ENCODE data around the gene POLR2J2. TPM values are rescaled to one million over a fixed set of nuclear protein-coding genes. Genes with fewer than 3 reads are reported as not detected.
"Not testable (repeated sequence)": the region's sequence is repeated elsewhere in the genome, so short reads cannot be mapped to it uniquely, and the experiment has no call there.

Gene POLR2J2
- 1 to 10 TPM; 6.3 to 8.4 (median 7.6) TPM for total RNA-seq (2021; fragmentation: NEBNext Ultra II Directional; extraction: Animal tissue kit (Norgen Biotek cat#: 25700))
- long read RNA-seq, partial matches to known transcripts = 0 of 5 reads
- long read RNA-seq, other reads (novel, unspliced or antisense) = 1 of 5 reads

DNA sequence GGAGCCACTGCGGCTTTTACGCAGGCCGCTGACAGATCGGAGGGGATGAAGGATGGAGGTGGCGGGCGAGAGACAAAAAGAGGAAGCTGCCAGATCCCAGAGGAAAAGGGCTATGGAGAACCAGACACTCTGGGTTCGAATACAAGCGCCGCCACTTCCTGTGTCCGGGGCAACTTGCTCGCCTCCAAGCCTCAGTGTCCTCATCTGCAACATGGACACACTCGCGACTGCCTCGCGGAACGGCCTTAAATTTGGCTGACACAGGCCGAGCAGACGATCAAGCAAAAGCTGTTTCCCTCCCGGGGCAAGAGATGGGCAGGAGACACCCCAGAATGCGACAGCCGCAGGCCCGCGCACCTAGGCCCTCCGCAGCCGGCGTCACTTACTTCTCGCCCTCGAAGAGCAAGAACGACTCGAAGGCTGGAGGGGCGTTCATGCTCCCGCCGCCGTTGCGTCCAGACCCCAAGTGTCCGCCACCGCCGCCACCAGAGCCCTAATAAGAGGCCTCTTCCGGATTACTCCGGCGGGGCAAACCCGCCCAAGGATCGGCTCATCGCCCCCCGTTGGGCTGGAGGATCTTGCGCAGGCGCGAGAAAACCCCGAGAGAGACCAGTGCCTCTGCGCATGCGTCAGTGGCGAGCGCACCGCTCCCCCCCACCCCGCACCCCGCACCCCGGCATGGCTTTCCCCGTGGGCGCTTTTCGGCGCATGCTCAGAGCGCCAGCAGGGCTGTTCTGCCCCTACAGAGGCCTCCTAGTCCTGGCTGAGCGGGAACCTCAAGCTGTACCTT lies at the start of gene POLR2J2:
POLR2J2 (minus strand) TSS at position 498 of the 790 bp plus-strand sequence; CDS start at position 436, 62 bp downstream.
- H3K4me1 Mint-ChIP-seq (ENCODE audit: low read depth); H3K36me3 Mint-ChIP-seq (ENCODE audit: low read depth); H3K9me3 Mint-ChIP-seq; H3K27me3 Mint-ChIP-seq (ENCODE audit: insufficient read depth): not testable (repeated sequence)
- H3K4me3 Mint-ChIP-seq = peak within 1 kb of the TSS; percentile 78
- peak; percentile 58 for DNase-seq
- H3K27ac Mint-ChIP-seq = peak within 1 kb of the TSS; percentile 60

DNA sequence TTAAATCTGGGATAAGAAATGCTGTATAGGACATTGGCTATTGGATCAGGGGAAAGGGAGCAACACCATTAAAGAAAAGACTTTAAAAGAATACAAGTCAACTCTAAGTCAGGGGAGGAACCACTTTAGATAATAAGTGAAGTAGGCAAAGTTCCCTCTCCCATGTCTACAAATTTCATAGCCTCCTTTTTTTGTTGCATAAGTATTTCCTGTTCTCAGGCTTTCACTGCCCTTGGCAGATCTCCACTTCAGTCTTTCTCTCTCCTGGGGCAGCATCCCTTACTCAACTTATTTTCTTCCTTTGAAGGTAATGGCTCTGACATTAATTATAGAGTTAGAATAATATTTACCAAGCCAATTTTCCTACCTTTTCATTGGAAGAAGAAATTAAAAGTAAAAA lies 47.0 kb upstream of the POLR2J2 start:
- H3K27ac Mint-ChIP-seq; H3K4me3 Mint-ChIP-seq; H3K27me3 Mint-ChIP-seq (ENCODE audit: insufficient read depth); H3K36me3 Mint-ChIP-seq (ENCODE audit: low read depth); DNase-seq: not testable (repeated sequence)
- Mint-ChIP-seq H3K9me3 (peaks cover 17% of the 10 kb centered on the region), H3K4me1 (ENCODE audit: low read depth) (peaks cover 27% of the 10 kb centered on the region)

DNA sequence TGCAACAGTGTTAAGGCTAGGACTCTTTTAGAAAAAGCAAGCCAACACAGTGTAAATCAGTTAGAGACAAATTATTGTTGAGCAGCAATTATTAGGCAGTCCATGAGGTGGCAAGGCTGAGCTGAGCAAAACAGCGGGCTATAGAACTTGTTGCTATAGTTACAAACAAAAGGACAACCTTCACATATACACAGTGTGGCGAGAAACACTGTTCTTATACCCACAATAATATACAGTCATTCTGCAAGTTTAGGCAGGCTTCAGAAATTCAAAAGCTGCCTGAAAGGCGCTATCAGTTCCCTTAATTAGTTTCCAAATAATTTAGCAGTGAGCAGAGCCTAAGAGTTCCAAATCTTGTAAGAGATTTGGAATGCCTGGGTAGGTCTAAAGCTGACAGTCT lies 44.3 kb upstream of the POLR2J2 start:
- H3K4me1 Mint-ChIP-seq (ENCODE audit: low read depth) = peaks cover 36% of the 10 kb centered on the region
- not testable (repeated sequence) for H3K27me3 Mint-ChIP-seq (ENCODE audit: insufficient read depth); H3K27ac Mint-ChIP-seq; H3K36me3 Mint-ChIP-seq (ENCODE audit: low read depth); H3K9me3 Mint-ChIP-seq; H3K4me3 Mint-ChIP-seq
- DNase-seq = peak; percentile 4

DNA sequence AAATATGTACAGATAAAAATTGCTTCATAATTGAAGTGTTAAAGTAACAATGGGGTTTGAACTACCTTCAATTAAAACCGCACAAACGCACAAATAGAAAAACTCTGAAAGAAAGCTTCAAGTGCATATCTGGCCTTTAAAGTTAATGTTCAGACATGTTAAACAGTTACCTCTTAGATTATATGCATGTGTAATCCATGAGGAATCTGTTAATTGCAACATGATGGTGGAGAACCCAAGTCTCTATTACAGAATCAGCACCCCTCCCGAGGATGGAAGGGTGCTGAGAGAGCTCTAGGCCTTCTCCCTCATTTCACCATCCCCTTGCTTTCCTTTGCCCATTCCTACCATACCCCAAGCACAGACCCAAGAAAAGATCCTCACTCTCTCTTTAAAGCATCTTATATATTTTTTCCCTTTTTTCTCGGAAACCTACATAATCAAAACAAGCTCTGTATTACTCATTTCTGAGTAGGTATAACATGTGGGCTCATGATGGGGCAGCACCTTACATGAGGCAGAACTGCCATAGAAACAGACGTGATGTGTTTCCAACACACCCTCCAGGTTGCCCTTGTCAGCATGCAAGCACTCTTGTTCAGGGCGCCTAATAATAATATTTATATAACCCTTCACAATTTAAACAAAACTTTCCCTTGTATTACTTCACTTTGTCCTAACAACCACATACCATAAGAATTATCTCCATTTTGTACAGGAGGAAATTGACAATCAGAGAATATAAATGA lies 43.5 kb upstream of the POLR2J2 start:
- not testable (repeated sequence) for H3K9me3 Mint-ChIP-seq; H3K36me3 Mint-ChIP-seq (ENCODE audit: low read depth); DNase-seq; H3K4me3 Mint-ChIP-seq; H3K27ac Mint-ChIP-seq; H3K27me3 Mint-ChIP-seq (ENCODE audit: insufficient read depth)
- peaks cover 36% of the 10 kb centered on the region for H3K4me1 Mint-ChIP-seq (ENCODE audit: low read depth)

DNA sequence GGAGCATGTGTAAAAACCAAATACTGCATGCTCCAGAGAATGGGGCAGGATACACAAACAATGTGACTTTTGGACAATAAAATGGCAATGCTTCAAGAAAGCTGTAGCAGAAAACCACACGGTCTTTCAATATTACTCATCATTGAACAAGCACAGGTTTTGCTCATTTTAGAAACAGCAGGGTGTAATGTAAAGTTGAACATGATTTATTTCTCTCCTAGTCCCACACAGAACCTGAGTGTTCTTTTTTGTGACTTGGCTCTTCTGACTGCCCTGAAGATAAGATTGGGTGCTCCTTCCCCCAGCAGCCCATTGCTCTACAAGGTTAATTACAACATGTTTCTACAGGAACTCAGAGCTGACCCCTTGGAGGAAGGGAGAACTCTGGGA lies 42.2 kb upstream of the POLR2J2 start:
- H3K9me3 Mint-ChIP-seq; H3K27ac Mint-ChIP-seq; DNase-seq; H3K36me3 Mint-ChIP-seq (ENCODE audit: low read depth); H3K27me3 Mint-ChIP-seq (ENCODE audit: insufficient read depth); H3K4me3 Mint-ChIP-seq: not testable (repeated sequence)
- H3K4me1 Mint-ChIP-seq (ENCODE audit: low read depth) = peaks cover 36% of the 10 kb centered on the region

DNA sequence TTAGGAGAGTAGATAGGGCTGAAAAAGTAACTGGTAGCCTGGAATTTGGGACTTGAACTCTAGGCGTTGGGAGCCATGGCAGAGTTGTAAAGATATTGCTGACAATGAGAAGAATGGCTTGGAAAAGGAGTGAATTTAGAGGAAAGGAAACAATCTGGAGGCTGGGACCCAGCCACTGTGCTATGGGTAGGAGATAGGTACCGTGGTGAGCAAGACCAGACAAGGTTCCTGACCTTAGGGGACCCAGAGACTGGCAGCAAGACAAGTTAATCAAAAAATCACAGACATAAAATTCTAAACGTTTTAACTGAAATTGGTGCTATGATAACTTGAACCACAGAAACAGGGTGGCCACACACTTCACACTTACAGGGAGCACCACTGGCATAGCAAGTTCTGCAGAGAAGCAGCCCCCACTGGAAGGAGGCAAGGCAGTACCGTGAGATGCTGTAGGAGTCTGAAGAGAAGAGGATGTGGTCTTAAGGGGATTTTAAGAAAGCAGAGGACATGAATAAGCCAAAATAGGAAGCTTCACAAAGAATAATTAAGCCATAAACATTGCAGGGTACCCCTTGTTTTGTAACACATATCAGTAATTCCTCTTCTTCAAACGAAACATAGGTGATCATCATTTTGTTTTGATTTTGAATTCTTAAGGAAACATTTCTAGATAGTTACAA lies 41.7 kb upstream of the POLR2J2 start:
- not testable (repeated sequence) for H3K36me3 Mint-ChIP-seq (ENCODE audit: low read depth); H3K27ac Mint-ChIP-seq; H3K9me3 Mint-ChIP-seq; H3K27me3 Mint-ChIP-seq (ENCODE audit: insufficient read depth); DNase-seq
- peak overlapping the region; percentile 31 for H3K4me3 Mint-ChIP-seq
- peaks cover 31% of the 10 kb centered on the region for H3K4me1 Mint-ChIP-seq (ENCODE audit: low read depth)

DNA sequence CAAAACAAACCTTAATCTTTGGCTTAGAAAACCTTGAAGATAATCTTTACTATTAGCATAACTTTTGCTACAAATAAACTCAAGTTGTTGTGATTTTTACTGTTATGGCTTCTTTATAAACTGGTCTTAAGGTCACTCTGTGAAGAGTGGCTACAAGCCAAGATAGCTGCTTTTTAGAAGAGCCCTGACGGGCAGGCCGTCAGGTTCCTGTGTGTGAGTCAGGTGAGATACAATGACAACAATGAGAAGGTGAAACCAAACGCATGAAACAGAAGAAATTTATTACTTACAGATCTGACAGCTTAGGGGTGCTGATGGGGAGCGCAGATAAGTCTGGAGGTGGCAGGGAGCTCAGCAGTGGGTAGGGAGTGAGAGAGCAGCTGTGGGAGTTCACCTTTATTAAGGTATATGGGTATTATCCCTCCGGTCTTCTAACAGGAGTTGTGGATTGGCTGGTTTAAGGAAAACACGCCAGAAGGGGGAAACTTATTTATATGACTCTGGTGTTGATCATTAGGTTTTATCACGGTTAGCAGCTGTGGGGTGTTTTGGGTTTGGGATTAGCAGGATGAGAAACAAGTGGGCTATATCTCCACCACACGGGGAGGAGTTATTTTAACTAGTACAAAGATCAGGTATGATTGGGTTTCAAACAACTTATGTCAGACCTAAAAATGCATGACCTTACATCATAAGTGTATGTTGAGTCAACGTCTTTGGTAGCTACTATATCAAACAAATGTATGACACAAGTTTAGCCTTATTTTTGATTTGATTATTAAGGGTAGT lies 27.7 kb upstream of the POLR2J2 start:
- H3K4me3 Mint-ChIP-seq; H3K27me3 Mint-ChIP-seq (ENCODE audit: insufficient read depth); H3K4me1 Mint-ChIP-seq (ENCODE audit: low read depth); H3K27ac Mint-ChIP-seq; H3K36me3 Mint-ChIP-seq (ENCODE audit: low read depth); H3K9me3 Mint-ChIP-seq; DNase-seq: not testable (repeated sequence)

DNA sequence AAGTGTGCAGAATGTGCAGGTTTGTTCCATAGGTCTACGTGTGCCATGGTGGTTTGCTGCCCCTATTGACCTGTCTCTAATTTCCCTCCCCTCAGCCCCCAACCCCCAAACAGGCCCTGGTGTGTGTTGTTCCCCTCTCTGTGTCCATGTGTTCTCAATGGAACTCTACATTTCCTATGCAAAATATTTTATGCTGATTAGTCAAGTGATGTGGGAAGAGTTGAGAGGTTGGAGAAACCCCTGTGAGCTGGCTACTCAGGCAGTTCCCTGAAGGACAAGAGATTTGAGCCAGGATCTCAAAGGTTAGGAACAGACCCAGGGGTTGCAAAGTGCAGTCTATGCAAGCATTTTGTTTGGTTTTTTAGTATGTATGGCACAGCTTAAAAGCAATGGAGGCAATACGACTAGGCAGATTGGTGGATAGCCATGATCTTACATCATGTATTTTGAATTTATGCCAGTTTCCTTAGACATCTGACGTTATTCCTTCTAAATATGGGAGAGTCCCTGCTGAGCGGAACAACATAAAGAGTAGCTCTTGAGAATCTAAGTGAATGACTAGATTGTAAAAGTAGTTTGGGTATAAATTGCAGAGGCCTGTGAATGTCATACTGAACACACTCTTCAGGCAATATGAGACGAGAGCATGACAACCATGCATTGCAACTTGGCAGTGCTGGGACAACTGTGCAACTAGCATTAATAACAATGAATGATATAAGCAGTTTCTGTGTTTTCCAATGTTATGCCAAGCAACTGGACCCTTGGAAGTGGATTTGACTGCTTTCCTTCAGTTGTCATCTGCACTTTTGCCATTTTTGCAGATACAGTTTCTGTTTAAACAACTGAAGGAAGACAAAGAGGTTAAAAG lies 26.4 kb upstream of the POLR2J2 start:
- DNase-seq; H3K27ac Mint-ChIP-seq; H3K36me3 Mint-ChIP-seq (ENCODE audit: low read depth); H3K9me3 Mint-ChIP-seq; H3K4me3 Mint-ChIP-seq; H3K4me1 Mint-ChIP-seq (ENCODE audit: low read depth); H3K27me3 Mint-ChIP-seq (ENCODE audit: insufficient read depth): not testable (repeated sequence)

DNA sequence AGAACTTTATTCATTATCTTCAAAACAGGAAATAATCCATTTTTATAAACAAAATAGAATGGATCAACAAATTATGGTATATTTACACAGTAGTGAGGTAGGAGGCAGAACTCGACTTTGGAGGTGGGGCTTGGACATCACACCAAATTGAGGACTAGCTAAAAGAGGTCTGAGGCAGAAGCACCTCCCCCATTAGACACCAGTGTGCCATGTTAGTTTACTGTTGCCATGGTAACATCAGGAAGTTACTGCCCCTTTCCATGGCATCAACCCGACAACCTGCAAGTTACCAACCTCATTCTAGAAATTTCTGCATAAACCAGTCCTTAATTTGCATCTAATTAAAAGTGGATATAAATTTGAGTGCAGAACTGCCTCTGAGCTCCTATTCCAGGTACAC lies 24.5 kb upstream of the POLR2J2 start:
- H3K4me3 Mint-ChIP-seq; H3K4me1 Mint-ChIP-seq (ENCODE audit: low read depth); H3K27me3 Mint-ChIP-seq (ENCODE audit: insufficient read depth); DNase-seq; H3K27ac Mint-ChIP-seq; H3K9me3 Mint-ChIP-seq; H3K36me3 Mint-ChIP-seq (ENCODE audit: low read depth): not testable (repeated sequence)

DNA sequence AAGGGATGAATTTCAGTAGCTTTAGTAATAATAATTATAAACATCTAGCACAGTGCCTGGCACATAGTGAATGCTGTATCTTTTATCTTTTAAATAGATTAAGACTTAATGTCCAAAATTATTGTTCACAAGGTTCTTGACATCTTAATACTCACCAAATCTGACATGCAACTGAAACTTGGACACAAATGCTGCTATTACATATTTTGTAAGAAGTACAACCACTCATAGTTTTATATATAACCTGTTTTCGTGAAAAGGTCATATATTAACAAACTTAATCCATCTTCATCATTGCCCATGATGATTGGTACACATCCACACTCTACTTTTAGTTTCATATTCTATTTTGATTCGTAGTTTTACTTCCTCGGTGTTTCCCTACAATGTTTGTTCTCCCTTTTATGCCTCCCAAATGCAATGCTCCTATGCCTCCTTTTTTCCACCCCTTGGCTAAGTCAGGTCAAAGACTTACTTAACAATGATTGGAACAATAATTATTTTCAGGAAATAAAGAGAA lies 23.6 kb upstream of the POLR2J2 start:
- not testable (repeated sequence) for H3K27me3 Mint-ChIP-seq (ENCODE audit: insufficient read depth); H3K4me3 Mint-ChIP-seq; H3K36me3 Mint-ChIP-seq (ENCODE audit: low read depth); DNase-seq; H3K27ac Mint-ChIP-seq; H3K9me3 Mint-ChIP-seq; H3K4me1 Mint-ChIP-seq (ENCODE audit: low read depth)

DNA sequence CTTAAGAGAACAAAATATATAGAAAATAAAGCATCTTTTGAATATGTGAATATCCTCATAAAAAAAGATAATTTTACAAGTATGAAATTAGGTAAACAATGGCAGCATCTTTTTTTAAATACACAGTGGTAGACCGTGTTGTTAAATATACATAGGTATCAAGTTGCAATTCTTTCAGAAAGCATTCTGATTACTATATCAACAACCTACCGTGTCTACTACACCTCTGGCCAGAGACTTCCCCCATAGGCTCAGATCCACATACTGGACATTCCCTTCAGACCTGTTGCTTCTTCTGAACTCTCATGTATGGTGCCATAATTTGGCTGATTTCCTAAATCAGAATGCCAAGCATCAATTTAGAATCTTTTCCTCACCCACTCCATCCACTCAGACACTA lies 22.5 kb upstream of the POLR2J2 start:
- H3K4me1 Mint-ChIP-seq (ENCODE audit: low read depth); H3K9me3 Mint-ChIP-seq; H3K27ac Mint-ChIP-seq; H3K27me3 Mint-ChIP-seq (ENCODE audit: insufficient read depth); H3K36me3 Mint-ChIP-seq (ENCODE audit: low read depth); H3K4me3 Mint-ChIP-seq; DNase-seq: not testable (repeated sequence)

DNA sequence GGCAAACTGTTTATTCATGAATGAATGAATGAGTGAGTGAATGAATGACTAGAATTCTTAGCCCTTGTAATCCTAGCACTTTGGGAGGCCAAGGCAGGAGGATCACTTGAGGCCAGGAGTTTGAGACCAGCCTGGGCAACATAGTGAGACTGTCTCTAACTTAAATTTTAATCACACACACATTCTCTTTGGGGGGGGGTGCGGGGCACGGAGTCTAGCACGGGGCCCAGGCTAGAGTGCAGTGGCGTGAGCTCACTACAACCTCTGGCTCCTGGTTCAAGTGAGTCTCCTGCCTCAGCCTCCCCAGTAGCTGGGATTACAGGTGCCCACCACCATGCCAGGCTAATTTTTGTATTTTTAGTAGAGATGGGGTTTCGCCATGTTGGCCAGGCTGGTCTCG lies 19.1 kb upstream of the POLR2J2 start:
- not testable (repeated sequence) for H3K36me3 Mint-ChIP-seq (ENCODE audit: low read depth); DNase-seq; H3K27me3 Mint-ChIP-seq (ENCODE audit: insufficient read depth); H3K4me3 Mint-ChIP-seq; H3K9me3 Mint-ChIP-seq; H3K4me1 Mint-ChIP-seq (ENCODE audit: low read depth); H3K27ac Mint-ChIP-seq

Measured in HFFc6 (cell line).